ENCODE results near the gene SYF2.
A peak's percentile ranks its signal among the peaks of the same experiment; 100 is the strongest.
"Not testable (repeated sequence)": the region's sequence is repeated elsewhere in the genome, so short reads cannot be mapped to it uniquely, and the experiment has no call there.

Gene SYF2

DNA sequence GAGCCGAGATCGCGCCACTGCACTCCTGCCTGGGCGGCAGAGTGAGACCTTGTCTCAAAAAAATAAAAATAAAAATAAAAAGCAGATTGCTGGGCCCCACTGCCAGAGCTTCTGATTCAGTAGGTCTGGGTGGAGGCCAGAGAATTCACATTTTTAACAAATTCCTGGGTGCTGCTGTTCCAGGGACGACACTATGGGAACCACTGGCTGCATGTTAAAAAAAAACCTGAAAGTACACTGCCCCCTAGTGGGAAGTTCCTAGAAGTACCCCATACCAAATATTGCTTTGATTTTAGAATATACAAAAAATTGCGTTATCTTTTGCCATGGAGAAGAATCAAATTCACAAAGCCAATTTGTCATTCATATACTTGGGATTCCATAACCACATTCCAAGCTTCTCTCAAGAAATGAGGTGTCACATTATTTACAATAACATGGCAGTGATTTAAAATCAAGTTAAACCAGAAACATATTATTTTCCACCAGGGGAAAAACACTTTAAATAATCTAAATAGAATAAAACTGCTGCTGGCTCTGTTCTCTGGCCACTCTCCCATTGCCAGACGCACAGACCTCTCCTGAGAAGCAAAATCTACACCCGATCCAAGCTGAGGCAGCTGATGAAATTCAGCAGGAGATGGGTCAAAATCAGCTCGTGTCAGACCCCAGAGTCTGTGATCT, 27.4 kb downstream of the SYF2 start:
- peak; percentile 26 to 30 for DNase-seq

GRCh38 chr1:25201006-25201405, 31.3 kb downstream of the SYF2 start:
- DNase-seq = no peak

DNA sequence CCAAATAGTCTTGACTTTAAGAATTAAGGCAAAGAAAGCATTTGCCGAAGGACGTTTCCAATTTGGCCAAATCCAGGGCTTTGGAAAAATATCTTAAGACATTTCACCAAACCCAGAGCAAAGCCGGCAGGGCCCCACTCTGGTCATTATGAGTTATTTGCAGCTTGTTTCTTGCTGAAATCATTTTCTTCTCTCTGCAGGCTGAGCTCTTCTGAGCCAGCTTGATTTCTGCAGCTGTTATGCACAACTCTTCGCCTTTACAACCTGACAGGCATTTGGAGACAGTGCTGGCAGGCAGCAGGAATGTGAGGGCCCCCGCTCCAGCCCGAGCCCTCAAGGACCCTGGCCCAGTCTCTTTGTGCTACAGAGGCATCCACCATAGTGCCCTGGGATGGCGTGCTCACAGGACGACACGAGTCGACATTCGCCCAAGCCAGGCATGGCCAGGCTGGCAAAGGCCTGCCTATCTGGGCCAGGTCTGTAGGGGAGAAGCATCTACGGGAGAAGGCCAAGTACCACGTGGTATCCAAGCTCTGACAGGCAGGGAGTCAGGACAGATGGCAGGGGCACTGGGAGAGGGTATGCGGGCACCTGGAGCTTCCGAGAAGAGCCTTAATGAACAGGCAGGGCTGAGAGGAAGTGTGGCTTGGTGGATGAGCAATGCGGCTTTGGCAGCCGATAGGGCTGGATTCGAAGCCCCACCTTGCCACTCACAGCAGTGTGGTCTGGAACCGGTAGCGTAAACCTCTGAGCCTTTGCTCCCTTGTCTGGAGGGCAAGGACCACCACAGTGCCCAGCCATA, 32.3 kb downstream of the SYF2 start:
- no peak for DNase-seq

- peak in 1 of 2 experiments; percentile 23 for DNase-seq
These were observed 33.5 kb downstream of the SYF2 start for GRCh38 chr1:25198663-25199252.

DNA sequence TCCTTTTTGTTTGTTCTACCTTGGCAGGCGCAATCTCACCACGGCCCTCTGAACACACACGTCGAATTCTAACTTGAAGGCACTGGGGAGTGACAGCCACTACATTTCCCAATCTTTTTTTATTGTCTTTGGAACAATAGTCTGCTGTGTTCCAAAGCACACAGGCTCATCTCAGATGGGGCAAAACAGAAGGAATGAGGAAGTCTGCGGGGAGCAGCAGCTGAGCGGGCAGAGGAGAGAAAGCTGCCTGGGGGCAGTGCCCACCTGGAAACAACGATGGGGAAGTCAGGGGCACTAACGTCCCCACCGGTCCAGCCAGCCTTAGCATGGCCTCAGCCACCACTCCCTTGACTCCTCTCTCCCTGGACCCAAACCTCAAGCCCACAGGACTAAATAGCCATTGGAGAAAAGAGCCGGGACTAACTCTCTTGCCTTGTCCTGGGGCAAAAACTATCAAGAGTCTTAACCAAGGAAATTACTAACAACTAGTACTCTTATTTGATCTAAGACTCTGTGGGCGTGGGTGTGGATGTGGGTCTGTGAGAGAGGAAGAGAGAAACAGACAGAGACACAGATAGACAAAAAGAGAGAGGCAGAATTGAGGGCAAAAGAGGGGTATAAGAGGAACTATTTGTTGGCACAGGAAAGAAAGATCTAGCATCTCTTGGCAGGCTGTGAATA, 34.2 kb downstream of the SYF2 start:
- DNase-seq = no peak

DNA sequence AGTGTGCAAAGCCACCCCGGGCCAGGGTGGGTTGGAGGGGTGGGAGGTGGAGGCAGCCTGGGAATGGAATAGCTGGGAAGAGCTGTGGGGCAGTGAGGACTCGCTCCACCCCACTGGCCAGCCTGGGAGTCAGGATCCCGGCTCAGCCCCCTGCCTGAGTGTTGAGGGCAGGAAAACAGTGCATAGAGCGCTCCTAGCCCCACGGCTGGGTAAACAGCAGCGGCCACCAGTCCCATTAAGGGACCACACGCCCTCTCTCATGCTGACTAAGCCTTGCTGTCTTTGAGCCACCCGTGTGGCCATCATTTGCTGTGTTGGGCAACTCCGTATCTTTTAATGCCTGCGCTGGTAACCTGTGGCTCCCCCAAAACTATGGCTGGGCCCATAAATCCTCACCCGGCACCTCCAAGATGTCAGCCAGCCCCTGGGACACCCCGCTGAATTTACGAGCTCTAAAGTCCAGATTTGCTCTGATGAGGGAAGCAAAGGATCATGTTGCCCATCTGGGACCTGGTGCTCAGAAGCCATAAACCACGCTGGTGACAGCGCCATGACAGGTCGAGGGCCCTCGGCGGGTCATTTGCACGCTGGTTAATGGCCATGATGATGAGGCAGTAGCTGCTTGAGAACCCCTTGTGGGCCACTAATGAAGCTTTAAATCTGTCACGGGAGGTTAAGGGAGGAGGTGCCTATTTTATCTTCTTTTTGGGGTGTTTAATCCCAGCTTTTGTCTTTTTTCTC, 34.9 kb downstream of the SYF2 start:
- DNase-seq = no peak

DNA sequence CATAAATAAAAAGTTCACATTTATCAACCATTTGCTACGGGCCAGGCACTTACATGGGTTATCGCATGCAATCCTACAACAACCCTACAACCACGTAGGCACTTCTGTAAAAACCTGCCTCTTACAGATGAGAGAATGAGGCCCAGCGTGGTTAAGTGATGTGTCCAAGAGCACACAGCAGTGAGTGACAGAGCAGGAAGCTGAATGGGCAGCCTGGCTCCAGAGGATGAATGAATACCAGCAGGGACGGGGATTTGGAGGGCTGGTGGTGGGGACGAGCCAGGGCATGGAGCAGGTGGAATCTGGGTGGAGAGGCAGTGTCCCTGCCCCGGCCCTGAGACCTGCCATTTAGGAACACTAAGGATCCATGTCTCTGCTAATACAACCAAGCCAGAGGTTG, 35.5 kb downstream of the SYF2 start:
- DNase-seq = no peak

- DNase-seq = no peak
These were observed 36.5 kb downstream of the SYF2 start for GRCh38 chr1:25195835-25196234.

- no peak for DNase-seq
These were observed 37.7 kb downstream of the SYF2 start for GRCh38 chr1:25194572-25195020.

GRCh38 chr1:25194054-25194453, 38.2 kb downstream of the SYF2 start:
- DNase-seq = no peak

- DNase-seq = no peak
These were observed 39.1 kb downstream of the SYF2 start for GRCh38 chr1:25193229-25193628.

DNA sequence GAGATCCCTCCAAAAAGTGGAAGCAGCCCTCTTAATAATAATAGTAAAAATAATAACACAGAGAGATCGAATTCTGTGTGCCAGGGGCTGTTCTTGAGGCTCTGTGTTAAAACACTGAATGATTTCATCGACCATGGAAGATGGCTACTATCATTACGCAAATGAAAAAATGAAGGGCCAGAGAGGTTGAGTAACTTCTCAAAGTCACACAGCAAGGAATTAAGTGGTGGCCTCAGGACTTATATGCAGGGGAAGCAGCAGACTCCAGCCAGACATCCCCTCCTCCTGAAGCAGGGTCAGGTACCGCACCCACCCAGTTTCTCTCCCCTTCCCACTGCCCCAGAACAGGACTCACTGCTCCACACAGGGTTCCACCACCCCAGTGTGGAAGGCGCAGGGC, 40.1 kb downstream of the SYF2 start:
- no peak for DNase-seq

GRCh38 chr1:25190260-25190659, 42.0 kb downstream of the SYF2 start:
- no peak for DNase-seq

DNA sequence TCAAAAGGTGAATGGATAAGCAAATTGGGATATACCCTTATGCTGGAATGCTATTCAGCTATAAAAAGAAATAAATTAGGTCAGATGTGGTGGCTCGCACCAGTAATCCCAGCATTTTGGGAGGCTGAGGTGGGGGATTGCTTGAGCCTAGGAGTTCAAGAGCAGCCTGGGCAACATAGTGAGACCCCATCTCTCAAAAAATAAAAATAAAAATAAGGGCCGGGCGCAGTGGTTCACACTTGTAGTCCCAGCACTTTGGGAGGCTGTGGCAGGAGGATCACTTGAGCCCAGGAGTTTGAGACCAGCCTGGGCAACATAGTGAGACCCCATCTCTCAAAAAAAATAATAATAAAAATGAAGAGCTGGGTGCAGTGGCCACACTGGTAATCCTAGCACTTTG, 44.4 kb downstream of the SYF2 start:
- DNase-seq = not testable (repeated sequence)

GRCh38 chr1:25187077-25187476, 45.2 kb downstream of the SYF2 start:
- DNase-seq = no peak

DNA sequence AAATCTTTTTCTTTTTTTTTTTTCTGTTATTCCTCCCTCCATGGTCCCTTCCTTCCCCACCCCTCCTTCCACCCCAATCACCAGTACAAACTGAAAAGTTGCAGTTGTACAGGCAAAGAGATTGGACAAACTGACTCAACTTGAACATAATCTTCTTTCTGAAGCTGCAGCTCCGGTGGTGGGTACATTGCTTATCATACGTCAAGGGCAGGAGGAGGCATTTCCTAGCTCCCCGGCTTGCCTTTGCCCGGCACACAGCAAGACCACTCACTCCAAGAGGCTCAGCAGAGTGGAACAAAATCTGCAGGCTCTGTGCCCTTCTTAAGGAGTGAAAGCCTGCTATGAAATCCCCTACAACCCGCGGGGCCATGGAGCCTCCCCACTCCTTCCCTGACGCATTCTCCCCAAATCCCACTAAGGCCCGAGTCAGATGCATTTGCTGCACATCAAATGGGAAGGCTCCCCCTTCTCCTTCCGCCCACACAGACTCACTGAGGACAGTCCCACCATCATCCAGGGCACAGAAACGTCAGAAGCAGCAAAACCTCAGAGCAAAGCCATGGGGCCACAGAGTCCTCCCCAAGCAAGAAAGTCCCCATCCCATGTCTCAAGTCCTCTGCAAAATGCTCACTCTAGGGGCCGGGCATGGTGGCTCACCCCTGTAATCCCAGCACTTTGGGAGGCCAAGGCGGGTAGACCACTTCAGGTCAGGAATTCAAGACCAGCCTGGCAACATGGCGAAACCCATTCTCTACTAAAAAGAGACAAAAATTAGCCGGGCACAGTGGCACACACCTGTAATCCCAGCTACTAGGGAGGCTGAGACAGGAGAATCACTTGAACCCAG, 45.9 kb downstream of the SYF2 start:
- DNase-seq = no peak

GRCh38 chr1:25185409-25186160, 46.7 kb downstream of the SYF2 start:
- no peak for DNase-seq

DNA sequence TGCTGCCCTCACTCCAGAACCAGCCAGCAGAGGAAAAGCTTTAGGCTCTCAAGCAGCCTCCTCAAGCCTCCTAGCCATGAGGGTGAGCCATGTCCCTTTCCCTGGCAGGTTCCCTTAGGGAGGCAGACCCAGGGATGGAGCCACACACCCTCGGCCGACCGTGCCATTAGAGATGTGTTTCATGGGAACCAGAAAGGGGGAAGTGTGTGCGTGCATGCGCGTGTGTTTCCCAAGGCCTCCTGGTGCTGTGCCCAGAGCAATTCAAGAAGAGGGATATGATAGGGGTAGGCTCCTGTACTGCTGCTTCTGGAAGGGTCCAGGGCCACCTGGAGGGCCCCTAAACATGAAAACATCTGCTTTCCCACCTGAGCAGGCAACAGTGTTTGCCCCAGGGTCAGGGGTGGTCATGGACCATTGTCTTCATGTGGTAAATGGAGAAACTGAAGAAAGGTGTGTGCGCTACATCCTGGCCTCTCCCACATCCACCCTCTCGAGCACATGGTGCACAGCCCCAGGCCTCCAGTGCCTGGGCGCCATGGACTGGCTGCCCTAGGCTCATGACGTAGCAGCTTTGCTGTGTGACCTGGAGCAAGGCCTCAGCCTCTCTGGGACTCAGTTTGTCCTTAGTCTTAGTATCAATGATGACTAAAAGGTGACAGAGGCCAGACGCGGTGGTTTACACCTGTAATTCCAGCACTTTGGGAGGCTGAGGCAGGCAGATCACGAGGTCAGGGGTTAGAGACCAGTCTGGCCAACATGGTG, 48.1 kb downstream of the SYF2 start:
- no peak for DNase-seq

- no peak for DNase-seq
These were observed 48.9 kb downstream of the SYF2 start for GRCh38 chr1:25183126-25183980.

All from activated T-cell treated with anti-CD3 and anti-CD28 coated beads, Interleukin-2, amount 50 U/mL, for 48 hours (primary cell).